ENCODE results near the gene LRBA. TPM values are rescaled to one million over a fixed set of nuclear protein-coding genes. Genes with fewer than 3 reads are reported as not detected.

The LRBA gene
- total RNA-seq, 4 donors from 2014 or later: 8.5 to 18.0 (median 11.9) TPM

- ATAC-seq (no peak), DNase-seq (no peak)
- H3K9me3 ChIP-seq: no peaks in the 10 kb centered on the region
- H3K4me3 ChIP-seq: no peak overlapping the region
- no peak for TF ChIP-seq POLR2A (IDR thresholded peaks at IDR 0.05)
- TF ChIP-seq CTCF (IDR thresholded peaks at IDR 0.05 in 4 of 5, conservative IDR thresholded peaks at IDR 0.05 in 1 of 5): no peak
- H3K4me1 ChIP-seq: no peaks in the 10 kb centered on the region
- no peaks in the 10 kb centered on the region for H3K27me3 ChIP-seq
- in situ Hi-C loops (cut with MboI; ENCODE audit: low sequenced_read_pairs in 4 of 4): loop anchor here in 1 of 4 donors (10.0 kb wide), 1 partner anchor 546 kb away; no protein-coding TSS in a partner anchor
- intact Hi-C loops (cut with DNase I; ENCODE audit: low total_unique reads): no loop called here
- H3K27ac ChIP-seq: no peak overlapping the region
- no peaks in the 10 kb centered on the region for H3K36me3 ChIP-seq
Observed at GRCh38 chr4:150308824-150309472, 706.1 kb downstream of the LRBA start.

GRCh38 chr4:150306719-150307118 lies 708.4 kb downstream of the LRBA start:
- H3K27me3 ChIP-seq: no peaks in the 10 kb centered on the region
- intact Hi-C loops (cut with DNase I; ENCODE audit: low total_unique reads) (no loop called here), in situ Hi-C loops (cut with MboI; ENCODE audit: low sequenced_read_pairs in 4 of 4) (loop anchor here in 1 of 4 donors (10.0 kb wide), 1 partner anchor 548 kb away; no protein-coding TSS in a partner anchor)
- no peaks in the 10 kb centered on the region for H3K9me3 ChIP-seq
- ATAC-seq (no peak), DNase-seq (no peak)
- H3K4me3 ChIP-seq: no peak overlapping the region
- no peaks in the 10 kb centered on the region for H3K4me1 ChIP-seq
- no peaks in the 10 kb centered on the region for H3K36me3 ChIP-seq
- no peak overlapping the region for H3K27ac ChIP-seq
- no peak for TF ChIP-seq POLR2A (IDR thresholded peaks at IDR 0.05)
- TF ChIP-seq CTCF (IDR thresholded peaks at IDR 0.05 in 4 of 5, conservative IDR thresholded peaks at IDR 0.05 in 1 of 5): no peak

- TF ChIP-seq POLR2A (IDR thresholded peaks at IDR 0.05): no peak
- no peak for TF ChIP-seq CTCF (IDR thresholded peaks at IDR 0.05 in 4 of 5, conservative IDR thresholded peaks at IDR 0.05 in 1 of 5)
- Histone ChIP-seq H3K4me3 (no peak overlapping the region), H3K4me1 (no peaks in the 10 kb centered on the region), H3K36me3 (no peaks in the 10 kb centered on the region), H3K9me3 (no peaks in the 10 kb centered on the region), H3K27me3 (no peaks in the 10 kb centered on the region), H3K27ac (no peak overlapping the region)
- in situ Hi-C loops (cut with MboI; ENCODE audit: low sequenced_read_pairs in 4 of 4) (loop anchor here in 1 of 4 donors (10.0 kb wide), 1 partner anchor 549 kb away; no protein-coding TSS in a partner anchor), intact Hi-C loops (cut with DNase I; ENCODE audit: low total_unique reads) (no loop called here)
- ATAC-seq: no peak
- DNase-seq: no peak
Observed at GRCh38 chr4:150305995-150306394, 709.1 kb downstream of the LRBA start.

GRCh38 chr4:150302553-150302952 lies 712.5 kb downstream of the LRBA start:
- DNase-seq: no peak
- H3K36me3 ChIP-seq: no peaks in the 10 kb centered on the region
- H3K4me1 ChIP-seq: no peaks in the 10 kb centered on the region
- no peak for ATAC-seq
- H3K9me3 ChIP-seq: no peaks in the 10 kb centered on the region
- intact Hi-C loops (cut with DNase I; ENCODE audit: low total_unique reads) (no loop called here), in situ Hi-C loops (cut with MboI; ENCODE audit: low sequenced_read_pairs in 4 of 4) (loop anchor here in 1 of 4 donors (10.0 kb wide), 1 partner anchor 552 kb away; no protein-coding TSS in a partner anchor)
- H3K27me3 ChIP-seq: no peaks in the 10 kb centered on the region
- TF ChIP-seq POLR2A (IDR thresholded peaks at IDR 0.05) (no peak), CTCF (IDR thresholded peaks at IDR 0.05 in 4 of 5, conservative IDR thresholded peaks at IDR 0.05 in 1 of 5) (no peak)
- no peak overlapping the region for H3K4me3 ChIP-seq
- no peak overlapping the region for H3K27ac ChIP-seq

Measured in gastrocnemius medialis (tissue), 4 donors.